Stimulated activated CD4-positive, alpha-beta T cell treated with anti-CD3 and anti-CD28 coated beads, Interleukin-1b, Interleukin-23, amount 100 ng/mL, for 24 hours (primary cell): ENCODE results near the gene DNAJC28.
"Not testable (repeated sequence)": the region's sequence is repeated elsewhere in the genome, so short reads cannot be mapped to it uniquely, and the experiment has no call there.

Source experiments
- DNase-seq, 4 experiments: peaks; one replicate each; pipeline ENCODE4 v3.0.0-alpha.2; 2020; ENCODE audit warnings: low read depth in 4 of 4, low spot score in 1 of 4

Gene DNAJC28

DNA sequence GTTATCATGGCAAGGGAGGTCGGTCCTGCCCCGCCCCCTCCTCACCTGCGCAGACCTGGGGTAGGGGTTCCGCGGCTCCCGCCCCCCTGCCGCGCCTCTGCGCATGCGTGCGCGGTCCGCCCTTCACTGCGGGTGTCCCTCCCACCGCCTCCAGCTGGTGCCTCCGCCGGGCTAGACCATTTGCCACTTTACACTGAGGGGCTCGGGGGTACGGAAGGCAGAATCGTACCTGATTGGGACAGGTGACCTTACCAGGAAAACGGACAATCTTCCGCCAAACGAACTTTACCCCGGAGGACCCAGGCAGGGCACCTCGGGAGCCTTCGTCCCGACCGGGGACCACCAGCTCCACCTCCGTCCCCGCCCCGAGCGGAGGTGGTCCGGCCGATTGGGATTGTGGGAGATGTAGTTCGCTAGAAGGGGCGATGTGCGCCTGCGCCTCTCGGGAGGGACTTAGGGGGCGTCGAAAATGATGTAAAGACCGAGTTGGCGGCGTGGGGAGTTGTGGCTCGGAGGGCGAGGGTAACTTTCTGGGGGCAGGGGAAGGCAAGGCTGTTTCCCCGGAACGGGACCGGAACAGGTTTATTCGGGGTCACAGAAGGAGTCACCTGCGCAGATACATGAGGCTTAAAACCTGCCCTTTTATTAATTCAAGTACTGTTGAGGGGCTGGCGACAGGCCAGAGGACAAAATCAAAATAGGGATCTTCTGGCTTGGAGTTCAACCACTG is at the start of gene DNAJC28:
Gene DNAJC28, minus strand, starts transcription at position 344 of the 730 bp plus-strand sequence. CDS start 2,323 bp downstream, outside the sequence.
- DNase-seq = peak; percentile 85 to 90 (median 87)

GRCh38 chr21:33541105-33541711 is 49.7 kb upstream of the DNAJC28 start:
- no peak for DNase-seq

GRCh38 chr21:33540711-33541104 is 49.2 kb upstream of the DNAJC28 start:
- no peak for DNase-seq

DNA sequence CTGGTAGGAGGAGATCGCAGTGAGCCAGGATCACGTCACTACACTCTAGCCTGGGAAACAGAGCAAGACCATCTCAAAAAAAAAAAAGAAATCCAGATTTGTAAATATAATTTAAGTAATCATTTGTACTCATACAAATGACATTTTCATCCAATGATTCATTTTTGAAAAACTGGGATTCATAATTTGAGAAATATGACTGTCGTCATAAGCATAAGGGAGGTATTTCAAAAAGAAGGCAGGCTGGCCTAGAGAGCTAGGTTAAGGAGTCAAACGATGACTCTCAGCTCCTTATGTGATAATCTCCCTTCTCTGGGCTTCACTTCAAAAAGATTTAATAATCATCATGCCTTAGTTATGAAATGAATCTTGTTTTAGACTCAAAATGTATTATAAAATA is 48.1 kb upstream of the DNAJC28 start:
- DNase-seq = no peak

- DNase-seq = no peak
These were observed 45.7 kb upstream of the DNAJC28 start for GRCh38 chr21:33537212-33537611.

DNA sequence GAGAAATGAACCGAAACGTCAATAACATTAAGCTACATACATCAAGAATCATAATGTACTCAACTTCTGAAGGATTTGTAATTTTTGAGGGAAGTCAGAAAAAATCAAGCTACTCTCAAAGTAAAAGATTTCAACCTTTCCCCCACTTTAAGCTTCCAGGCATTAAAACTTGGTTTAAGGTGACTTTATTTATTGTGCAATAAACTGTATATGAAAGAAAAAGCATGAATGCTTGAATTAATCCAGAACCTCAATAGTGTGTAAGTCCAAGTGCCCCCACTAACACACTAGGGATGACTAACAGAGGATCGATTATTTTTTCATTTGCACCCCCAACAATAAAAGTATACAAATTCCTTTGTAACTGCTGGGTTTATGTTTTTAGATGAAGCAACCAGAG is 39.5 kb upstream of the DNAJC28 start:
- DNase-seq = no peak

- DNase-seq = no peak
These were observed 31.4 kb upstream of the DNAJC28 start for GRCh38 chr21:33522953-33523349.

- no peak for DNase-seq
These were observed 30.9 kb upstream of the DNAJC28 start for GRCh38 chr21:33522297-33522952.

- DNase-seq = no peak
These were observed 27.4 kb upstream of the DNAJC28 start for GRCh38 chr21:33518899-33519298.

DNA sequence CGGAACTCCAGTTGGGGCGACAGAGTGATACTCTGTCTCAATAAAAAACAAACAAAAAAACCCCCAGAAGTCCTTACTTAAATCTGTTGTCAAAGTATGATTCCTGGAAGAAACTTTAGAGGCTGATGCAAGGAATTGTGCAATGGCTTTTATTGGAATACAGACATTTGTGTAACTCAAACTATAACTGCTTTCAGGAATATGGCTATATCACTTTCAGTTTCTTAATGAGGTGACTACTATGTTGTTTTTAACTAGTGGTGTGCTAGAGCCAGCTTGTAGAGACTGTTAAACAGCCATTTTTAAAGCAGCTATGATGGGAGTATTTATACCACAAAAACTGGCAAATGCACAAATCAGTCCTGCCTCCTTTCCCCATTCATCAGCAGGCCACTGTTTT is 22.7 kb upstream of the DNAJC28 start:
- DNase-seq = no peak

DNA sequence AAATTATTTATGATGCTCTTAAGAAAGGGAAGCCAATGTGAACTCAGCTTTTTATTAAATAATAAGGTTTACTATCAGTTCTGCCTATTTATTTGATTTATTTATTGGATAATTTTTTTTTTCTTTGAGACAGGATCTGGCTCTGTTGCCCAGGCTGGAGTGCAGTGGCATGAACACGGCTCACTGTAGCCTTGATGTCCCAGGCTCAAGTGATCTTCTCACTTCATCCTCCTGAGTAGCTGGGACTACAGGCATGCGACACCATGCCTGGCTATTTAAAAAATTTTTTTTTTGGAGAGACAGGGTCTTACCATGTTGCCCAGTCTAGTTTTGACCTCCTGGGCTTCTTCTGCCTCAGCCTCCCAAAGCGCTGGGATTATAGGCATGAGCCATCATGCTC is 21.0 kb upstream of the DNAJC28 start:
- no peak for DNase-seq

DNA sequence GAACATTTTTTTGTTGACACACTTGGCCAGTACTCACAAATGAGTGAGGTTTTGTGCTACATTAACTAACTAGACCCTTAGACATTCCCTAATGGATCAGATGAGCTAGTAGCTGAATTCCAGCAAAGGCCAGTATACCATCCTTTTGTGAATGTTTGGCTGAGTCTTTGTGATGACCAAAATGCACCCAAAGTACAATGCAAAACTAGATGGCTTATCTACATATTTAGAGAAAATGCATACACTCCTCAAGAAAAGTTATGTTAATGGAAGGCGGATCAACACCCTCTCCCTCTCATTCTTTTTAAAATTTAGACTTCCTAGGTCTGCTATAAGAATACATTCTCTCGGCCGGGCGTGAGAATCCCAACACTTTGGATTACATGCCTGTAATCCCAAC is 20.1 kb upstream of the DNAJC28 start:
- no peak for DNase-seq

GRCh38 chr21:33510826-33511225 is 19.3 kb upstream of the DNAJC28 start:
- no peak for DNase-seq

GRCh38 chr21:33507003-33507402 is 15.5 kb upstream of the DNAJC28 start:
- not testable (repeated sequence) for DNase-seq

- DNase-seq = no peak
These were observed 14.3 kb upstream of the DNAJC28 start for GRCh38 chr21:33505833-33506232.

DNA sequence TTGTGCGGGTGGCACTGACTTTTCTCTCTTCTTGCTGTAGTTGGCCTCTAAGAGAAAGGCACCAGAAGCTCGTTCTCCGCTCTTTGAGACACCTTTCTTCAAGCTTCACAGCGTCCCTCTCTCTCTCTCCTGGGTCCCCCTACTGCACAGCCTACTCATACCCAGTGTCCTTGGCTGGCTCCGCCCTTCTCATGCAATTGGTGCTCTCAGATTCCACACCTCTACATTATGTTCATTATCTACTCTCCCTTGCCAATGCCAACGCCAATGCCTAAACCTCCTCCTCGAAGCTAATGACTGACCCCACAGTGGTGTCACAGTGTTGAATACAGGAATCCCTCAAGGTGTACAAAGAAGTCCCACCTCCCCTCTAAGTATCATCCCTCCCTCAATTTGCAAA is 4.8 kb upstream of the DNAJC28 start:
- DNase-seq = no peak

DNA sequence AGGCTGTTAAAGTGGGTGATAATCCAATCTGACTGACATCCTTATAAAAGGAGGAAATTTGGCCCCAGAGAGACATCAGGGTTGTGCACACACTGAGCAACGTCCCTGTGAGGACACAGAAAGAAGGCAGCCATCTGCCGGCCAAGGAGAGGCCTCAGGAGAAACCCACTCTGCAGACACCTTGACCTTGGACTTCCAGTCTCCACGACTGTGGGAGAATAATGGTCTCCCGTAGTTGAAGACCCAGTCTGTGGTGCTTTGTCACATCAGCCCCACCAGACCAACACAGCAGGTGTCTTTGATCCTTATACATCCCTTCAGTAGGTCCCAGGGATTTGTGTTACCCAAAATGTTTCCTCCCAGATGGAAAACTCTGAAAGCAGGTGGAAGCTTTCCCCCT is 4.2 kb upstream of the DNAJC28 start:
- DNase-seq = no peak

DNA sequence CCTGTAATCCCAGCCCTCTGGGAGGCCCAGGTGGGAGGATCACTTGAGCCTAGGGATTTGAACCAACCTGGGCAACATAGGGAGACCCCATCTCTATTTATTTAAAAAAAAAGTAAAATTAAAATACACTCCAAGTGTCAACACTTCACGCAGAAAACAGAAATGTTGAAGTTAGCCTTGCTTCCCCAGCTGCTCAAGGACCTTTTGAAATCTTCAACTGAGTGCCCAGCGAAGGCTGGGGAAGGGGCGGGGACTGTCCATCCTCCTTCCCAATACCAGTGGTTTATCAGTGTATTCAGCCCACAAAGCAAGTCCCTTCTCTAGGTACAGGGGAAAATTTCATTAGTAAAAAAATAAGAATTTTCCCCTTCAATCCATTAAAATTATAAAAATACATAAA is 2.2 kb upstream of the DNAJC28 start:
- no peak for DNase-seq

DNA sequence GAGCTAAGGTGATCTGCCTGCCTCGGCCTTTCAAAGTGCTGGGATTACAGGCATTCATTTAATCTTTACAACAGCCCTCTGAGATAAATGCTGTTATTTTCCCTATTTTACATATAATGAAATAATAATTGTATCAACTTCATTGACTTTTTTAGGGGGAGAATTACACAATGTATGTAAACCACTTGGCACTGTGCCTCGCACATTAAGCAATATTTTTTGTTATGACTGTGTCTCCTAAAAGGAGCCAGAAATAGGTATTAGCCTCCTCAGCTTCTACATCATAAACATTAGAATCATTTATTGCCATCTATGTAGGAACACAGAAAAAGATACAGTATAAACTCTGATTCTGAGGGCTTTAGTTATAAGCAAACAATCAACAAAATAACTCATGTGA is 1.1 kb upstream of the DNAJC28 start:
- DNase-seq = no peak

DNA sequence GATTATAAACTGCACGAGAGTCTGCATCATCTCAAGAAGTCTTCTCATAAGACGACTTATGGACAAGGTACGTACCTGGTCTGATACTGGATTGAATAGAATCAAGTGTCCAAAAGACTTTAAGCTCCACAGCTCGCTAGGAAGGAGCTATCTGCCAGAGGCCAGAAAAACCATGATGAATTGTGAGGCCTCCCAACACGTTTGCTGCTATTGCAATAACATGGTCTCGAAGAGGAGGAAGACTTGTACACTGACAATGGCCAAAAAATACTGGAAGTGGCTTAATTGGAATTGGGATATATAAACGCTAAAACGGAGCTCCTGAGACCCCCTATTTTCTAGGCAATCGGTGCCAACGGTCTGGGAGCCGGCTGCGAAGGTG is 534 bp downstream of the DNAJC28 start:
- DNase-seq = no peak

GRCh38 chr21:33488936-33489335 is 2.6 kb downstream of the DNAJC28 start:
- no peak for DNase-seq

- no peak for DNase-seq
These were observed 3.5 kb downstream of the DNAJC28 start for GRCh38 chr21:33487996-33488395.
